ENCODE data around the gene TMX1. TPM values are rescaled to one million over a fixed set of nuclear protein-coding genes. Genes with fewer than 3 reads are reported as not detected.
A peak's percentile ranks its signal among the peaks of the same experiment; 100 is the strongest.

The TMX1 gene
- polyA plus RNA-seq, 1 experiment = 29.5 TPM

DNA sequence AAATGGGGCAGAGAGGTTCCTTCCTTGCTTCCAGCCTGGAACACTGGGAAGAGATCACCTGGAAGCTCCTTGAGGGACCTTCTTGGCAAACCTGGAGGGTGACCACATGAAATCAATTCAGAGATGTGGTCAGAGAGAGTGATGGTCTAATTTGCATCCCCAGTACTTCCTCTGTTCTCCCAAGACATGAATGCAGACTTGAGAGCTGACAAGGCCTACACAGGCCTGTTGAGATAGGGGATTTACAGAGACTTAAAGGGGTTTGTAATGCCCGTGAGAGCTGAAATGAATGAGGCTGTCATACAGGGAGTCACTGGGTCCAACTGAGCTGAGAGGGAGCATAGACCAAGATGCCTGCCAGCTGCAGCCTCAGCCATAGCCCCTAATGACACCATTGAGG lies 45.1 kb downstream of the TMX1 start:
- H3K9me3 ChIP-seq (ENCODE audit: control insufficient read depth, insufficient read depth, low read length) = no peaks in the 10 kb centered on the region
- no peak overlapping the region for H3K4me3 ChIP-seq (ENCODE audit: low read depth, low read length)
- H3K27me3 ChIP-seq (ENCODE audit: control insufficient read depth, insufficient read depth, low read length) = no peaks in the 10 kb centered on the region
- no peak for DNase-seq (ENCODE audit: low read depth, low spot score)
- ChIA-PET POLR2A (no interaction called here), CTCF (interaction anchor here (4.1 to 10.5 kb wide), 2 partner anchors 368 to 493 kb away, joined by 47 to 272 read pairs; partner anchors contain the start of gene FRMD6)
- TF ChIP-seq, protein P1, sequence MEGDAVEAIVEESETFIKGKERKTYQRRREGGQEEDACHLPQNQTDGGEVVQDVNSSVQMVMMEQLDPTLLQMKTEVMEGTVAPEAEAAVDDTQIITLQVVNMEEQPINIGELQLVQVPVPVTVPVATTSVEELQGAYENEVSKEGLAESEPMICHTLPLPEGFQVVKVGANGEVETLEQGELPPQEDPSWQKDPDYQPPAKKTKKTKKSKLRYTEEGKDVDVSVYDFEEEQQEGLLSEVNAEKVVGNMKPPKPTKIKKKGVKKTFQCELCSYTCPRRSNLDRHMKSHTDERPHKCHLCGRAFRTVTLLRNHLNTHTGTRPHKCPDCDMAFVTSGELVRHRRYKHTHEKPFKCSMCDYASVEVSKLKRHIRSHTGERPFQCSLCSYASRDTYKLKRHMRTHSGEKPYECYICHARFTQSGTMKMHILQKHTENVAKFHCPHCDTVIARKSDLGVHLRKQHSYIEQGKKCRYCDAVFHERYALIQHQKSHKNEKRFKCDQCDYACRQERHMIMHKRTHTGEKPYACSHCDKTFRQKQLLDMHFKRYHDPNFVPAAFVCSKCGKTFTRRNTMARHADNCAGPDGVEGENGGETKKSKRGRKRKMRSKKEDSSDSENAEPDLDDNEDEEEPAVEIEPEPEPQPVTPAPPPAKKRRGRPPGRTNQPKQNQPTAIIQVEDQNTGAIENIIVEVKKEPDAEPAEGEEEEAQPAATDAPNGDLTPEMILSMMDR (IDR thresholded peaks at IDR 0.05; ENCODE audit: low read depth, low read length) = no peak
- H3K27ac ChIP-seq (ENCODE audit: low read depth, low read length) = no peak overlapping the region

DNA sequence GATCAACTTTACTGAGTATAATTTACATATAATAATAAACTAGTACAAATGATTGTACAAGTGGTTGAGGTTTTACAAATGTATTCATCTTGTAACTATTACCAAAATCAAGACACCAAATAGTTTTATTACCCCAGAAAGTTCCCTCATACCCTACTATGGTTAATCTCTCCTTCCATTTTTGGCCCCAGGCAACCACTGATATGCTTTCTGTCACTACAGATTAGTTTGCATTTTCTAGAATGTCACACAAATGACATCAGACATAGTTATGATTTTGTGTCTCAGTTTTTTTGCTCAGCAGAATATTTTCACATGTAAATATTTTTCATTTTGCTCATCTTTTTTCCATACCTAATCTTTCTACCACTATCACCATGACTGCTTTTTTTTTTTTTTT lies 49.1 kb downstream of the TMX1 start:
- TF ChIP-seq, protein P1 (IDR thresholded peaks at IDR 0.05; ENCODE audit: low read depth, low read length) = no peak
- no peak overlapping the region for H3K27ac ChIP-seq (ENCODE audit: low read depth, low read length)
- CTCF ChIA-PET = interaction anchor here (0.6 to 1.4 kb wide), 3 partner anchors 19 to 487 kb away, joined by 3 to 9 read pairs (median 3); no protein-coding TSS in a partner anchor
- H3K4me3 ChIP-seq (ENCODE audit: low read depth, low read length) = no peak overlapping the region
- no peaks in the 10 kb centered on the region for H3K27me3 ChIP-seq (ENCODE audit: control insufficient read depth, insufficient read depth, low read length)
- POLR2A ChIA-PET = interaction anchor here (0.7 kb wide), 1 partner anchor 26 kb away, joined by 3 read pairs; no protein-coding TSS in a partner anchor
- H3K9me3 ChIP-seq (ENCODE audit: control insufficient read depth, insufficient read depth, low read length) = no peaks in the 10 kb centered on the region
- DNase-seq (ENCODE audit: low read depth, low spot score) = no peak

DNA sequence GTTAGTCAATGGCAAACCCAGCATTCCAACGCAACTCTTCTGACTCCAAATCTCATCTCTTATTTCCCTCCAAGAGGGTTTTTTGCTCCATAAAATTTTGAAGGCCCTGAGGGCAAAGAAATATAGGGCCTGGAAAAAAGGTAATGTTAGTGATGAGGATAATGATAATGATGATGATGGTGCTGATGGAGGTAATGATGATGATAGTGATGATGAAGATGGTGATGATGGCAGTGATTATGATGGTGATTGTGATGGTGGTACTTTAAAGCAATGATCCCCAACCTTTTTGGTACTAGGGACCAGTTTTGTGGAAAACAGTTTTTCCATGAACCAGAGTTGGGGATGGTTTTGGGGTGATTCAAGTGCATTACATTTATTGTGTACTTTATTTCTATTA lies 50.1 kb downstream of the TMX1 start:
- Histone ChIP-seq H3K9me3 (ENCODE audit: control insufficient read depth, insufficient read depth, low read length) (no peaks in the 10 kb centered on the region), H3K27ac (ENCODE audit: low read depth, low read length) (no peak overlapping the region), H3K27me3 (ENCODE audit: control insufficient read depth, insufficient read depth, low read length) (no peaks in the 10 kb centered on the region), H3K4me3 (ENCODE audit: low read depth, low read length) (no peak overlapping the region)
- POLR2A ChIA-PET = no interaction called here
- CTCF ChIA-PET = no interaction called here
- TF ChIP-seq, protein P1 (IDR thresholded peaks at IDR 0.05; ENCODE audit: low read depth, low read length) = no peak
- no peak for DNase-seq (ENCODE audit: low read depth, low spot score)

DNA sequence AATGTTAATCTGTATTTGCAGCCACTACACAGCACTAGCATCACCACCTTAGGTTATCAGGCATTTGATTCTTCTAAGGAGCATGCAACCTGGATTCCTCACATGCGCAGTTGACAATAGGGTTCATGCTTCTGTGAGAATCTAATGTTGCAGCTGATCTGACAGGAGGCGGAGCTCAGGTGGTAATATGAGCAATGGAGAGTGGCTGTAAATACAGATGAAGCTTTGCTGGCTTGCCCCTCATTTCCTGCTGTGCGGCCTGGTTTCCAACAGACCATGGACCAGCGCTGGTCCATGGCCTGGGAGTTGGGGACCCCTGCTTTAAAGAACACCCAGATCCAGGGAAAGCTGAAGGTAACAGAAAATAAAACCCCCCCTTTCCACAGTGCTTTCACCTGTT lies 51.0 kb downstream of the TMX1 start:
- Histone ChIP-seq H3K4me3 (ENCODE audit: low read depth, low read length) (no peak overlapping the region), H3K27ac (ENCODE audit: low read depth, low read length) (no peak overlapping the region), H3K27me3 (ENCODE audit: control insufficient read depth, insufficient read depth, low read length) (no peaks in the 10 kb centered on the region), H3K9me3 (ENCODE audit: control insufficient read depth, insufficient read depth, low read length) (no peaks in the 10 kb centered on the region)
- DNase-seq (ENCODE audit: low read depth, low spot score) = no peak
- ChIA-PET CTCF (interaction anchor here (0.6 kb wide), 1 partner anchor 753 kb away, joined by 5 read pairs; no protein-coding TSS in a partner anchor), POLR2A (no interaction called here)
- TF ChIP-seq, protein P1 (IDR thresholded peaks at IDR 0.05; ENCODE audit: low read depth, low read length) = no peak

DNA sequence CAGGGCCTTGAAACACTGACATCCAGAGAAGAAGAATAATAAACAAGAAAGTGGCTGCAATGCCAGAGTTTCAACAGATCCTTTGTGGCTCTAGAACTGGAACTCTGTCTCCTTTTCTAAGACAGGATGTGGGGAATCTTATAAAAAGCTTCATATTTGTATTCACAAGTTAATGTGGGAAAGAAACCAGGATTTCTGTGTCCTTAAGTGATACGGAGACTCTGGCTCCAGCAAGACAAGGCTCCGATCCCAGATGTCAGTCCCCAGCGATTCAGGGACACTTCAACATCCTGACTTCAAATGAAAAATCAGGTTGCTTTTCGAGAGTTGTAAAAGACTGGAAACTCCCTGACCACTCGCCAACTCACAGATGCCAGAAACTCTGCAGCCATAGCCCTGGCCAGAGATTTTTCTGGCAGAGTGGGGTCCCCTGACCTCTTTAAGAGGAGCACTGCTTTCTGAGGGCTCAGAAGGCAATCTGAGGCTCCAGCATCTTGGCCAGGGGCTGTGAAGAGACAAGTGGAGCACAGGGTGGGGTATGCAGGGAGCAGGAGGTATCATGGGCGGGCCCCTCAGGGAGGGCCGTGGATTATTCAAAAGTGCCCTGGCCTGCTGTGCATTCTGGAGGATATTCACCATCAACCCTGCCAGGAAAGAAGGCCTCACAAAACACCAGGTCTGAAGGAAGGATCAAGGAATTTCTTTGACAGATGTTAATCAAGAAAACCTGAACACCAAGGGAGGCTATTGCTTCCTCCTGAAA lies 53.3 kb downstream of the TMX1 start:
- DNase-seq (ENCODE audit: low read depth, low spot score) = peak; percentile 15
- H3K9me3 ChIP-seq (ENCODE audit: control insufficient read depth, insufficient read depth, low read length) = no peaks in the 10 kb centered on the region
- CTCF ChIA-PET = interaction anchor here (0.6 to 4.0 kb wide), 4 partner anchors 10 to 487 kb away, joined by 3 to 20 read pairs (median 7); no protein-coding TSS in a partner anchor
- no peaks in the 10 kb centered on the region for H3K27me3 ChIP-seq (ENCODE audit: control insufficient read depth, insufficient read depth, low read length)
- H3K27ac ChIP-seq (ENCODE audit: low read depth, low read length) = peak overlapping the region; percentile 59
- TF ChIP-seq, protein P1 (IDR thresholded peaks at IDR 0.05; ENCODE audit: low read depth, low read length) = no peak
- POLR2A ChIA-PET = interaction anchor here (0.8 kb wide), 1 partner anchor 34 kb away, joined by 3 read pairs; no protein-coding TSS in a partner anchor
- no peak overlapping the region for H3K4me3 ChIP-seq (ENCODE audit: low read depth, low read length)
